Erythroblast (primary cell): Measurements from ENCODE around the gene ERMAP.

ENCODE experiments used
- GATA1 ChIP-seq: IDR thresholded peaks from 2 replicates; pipeline ENCODE4 v1.6.1; 2011; ENCODE audit warnings: low read depth, mild to moderate bottlenecking, control low read depth, low read length, moderate library complexity
- POLR2A ChIP-seq: IDR thresholded peaks from 2 replicates; pipeline ENCODE4 v1.6.1; 2011; ENCODE audit warnings: mild to moderate bottlenecking, low read length

DNA sequence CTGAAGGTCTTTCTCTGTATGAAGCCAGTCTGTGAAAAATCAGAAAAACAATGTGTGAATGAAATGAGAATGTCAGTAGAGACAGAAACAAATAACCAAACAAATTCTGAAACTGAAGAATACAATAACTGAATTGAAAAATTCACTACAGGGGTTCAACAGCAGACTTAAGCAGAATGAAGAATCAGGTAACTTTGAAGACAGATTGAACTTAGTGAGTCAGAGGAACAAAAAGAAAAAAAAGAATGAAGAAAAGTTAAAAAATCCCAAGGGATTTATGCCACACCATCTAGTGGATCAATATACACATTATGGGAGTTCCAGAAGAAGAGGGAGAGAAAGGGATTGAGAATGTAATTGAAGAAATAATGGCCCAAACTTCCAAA lies 44.1 kb downstream of the ERMAP start:
- TF ChIP-seq POLR2A (no peak), GATA1 (no peak)
